A549 treated with AZD2906 at 1 μM for 4 hours (cell line): ENCODE data around the gene ZNF467. TPM values are rescaled to one million over a fixed set of nuclear protein-coding genes. Genes with fewer than 3 reads are reported as not detected.

ENCODE experiments used
- total RNA-seq: library from RNA; stranded (reverse); fragments of 200-300 nt; extraction: Qiagen RNA extraction; gene quantifications from 5 replicates; pipeline ENCODE4 v1.2.3, GENCODE V29; 2022

ZNF467 gene
- 0.92 to 1.6 TPM (median 1.2 TPM) in 5 replicates for total RNA-seq

GRCh38 chr7:149773446-149774236 is at the start of gene ZNF467:
Gene ZNF467, minus strand, starts transcription at chr7:149773588. Its CDS starts 2,556 bp downstream, at chr7:149771032.

Other genes with a start within 250 kb of the ZNF467 start
- gene ZNF862, start 64.8 kb upstream of the ZNF467 start, total RNA-seq: 2.3 to 3.4 TPM (median 2.7 TPM) in 5 replicates
- 51.5 to 62.3 TPM (median 61.1 TPM) in 5 replicates for gene ATP6V0E2, start 100.4 kb upstream of the ZNF467 start, total RNA-seq